Mesothelial cell of epicardium (in vitro differentiated cells): ENCODE data around the gene NAALADL2. TPM values are rescaled to one million over a fixed set of nuclear protein-coding genes. Genes with fewer than 3 reads are reported as not detected.

Experiments
- DNase-seq, 2 experiments: peaks; one replicate each; pipeline ENCODE4 v3.0.0; 2021; ENCODE audit warnings: low spot score in 2 of 2; ENCODE audit not compliant: unreplicated experiment in 2 of 2
- H3K27ac Mint-ChIP-seq: 2 replicates; pipeline ENCODE4 v1.8.0; 2021; ENCODE audit warnings: mixed read lengths
- H3K27me3 Mint-ChIP-seq: 2 replicates; pipeline ENCODE4 v1.8.0; 2021; ENCODE audit warnings: low read depth, mixed read lengths
- H3K36me3 Mint-ChIP-seq: 2 replicates; pipeline ENCODE4 v1.8.0; 2021; ENCODE audit warnings: mixed read lengths
- H3K4me1 Mint-ChIP-seq: 2 replicates; pipeline ENCODE4 v1.8.0; 2021; ENCODE audit warnings: mixed read lengths
- H3K4me3 Mint-ChIP-seq: 2 replicates; pipeline ENCODE4 v1.8.0; 2021; ENCODE audit warnings: mild to moderate bottlenecking, moderate library complexity, mixed read lengths
- H3K9me3 Mint-ChIP-seq: 2 replicates; pipeline ENCODE4 v1.8.0; 2021; ENCODE audit warnings: mixed read lengths
- total RNA-seq: library from RNA; stranded (reverse); gene quantifications from 3 replicates; pipeline ENCODE4 v1.2.1, GENCODE V29; 2021
- TF ChIP-seq, protein P1 (sequence below): fragments of 200-600 bp; sonication (generic); IDR thresholded peaks from one replicate; pipeline ENCODE4 v1.5.0; 2021; ENCODE audit warnings: antibody characterized with exemption; ENCODE audit not compliant: unreplicated experiment

NAALADL2 gene
- total RNA-seq, 1 donor from 2014 or later, result 27.9 TPM

GRCh38 chr3:175670557-175670956 is 811.4 kb downstream of the NAALADL2 start:
- Mint-ChIP-seq H3K27ac (no peak overlapping the region), H3K27me3 (no peaks in the 10 kb centered on the region), H3K36me3 (no peaks in the 10 kb centered on the region), H3K4me1 (peaks cover 10% of the 10 kb centered on the region), H3K4me3 (no peak overlapping the region), H3K9me3 (peaks cover 3% of the 10 kb centered on the region)
- no peak for DNase-seq
- TF ChIP-seq, protein P1, sequence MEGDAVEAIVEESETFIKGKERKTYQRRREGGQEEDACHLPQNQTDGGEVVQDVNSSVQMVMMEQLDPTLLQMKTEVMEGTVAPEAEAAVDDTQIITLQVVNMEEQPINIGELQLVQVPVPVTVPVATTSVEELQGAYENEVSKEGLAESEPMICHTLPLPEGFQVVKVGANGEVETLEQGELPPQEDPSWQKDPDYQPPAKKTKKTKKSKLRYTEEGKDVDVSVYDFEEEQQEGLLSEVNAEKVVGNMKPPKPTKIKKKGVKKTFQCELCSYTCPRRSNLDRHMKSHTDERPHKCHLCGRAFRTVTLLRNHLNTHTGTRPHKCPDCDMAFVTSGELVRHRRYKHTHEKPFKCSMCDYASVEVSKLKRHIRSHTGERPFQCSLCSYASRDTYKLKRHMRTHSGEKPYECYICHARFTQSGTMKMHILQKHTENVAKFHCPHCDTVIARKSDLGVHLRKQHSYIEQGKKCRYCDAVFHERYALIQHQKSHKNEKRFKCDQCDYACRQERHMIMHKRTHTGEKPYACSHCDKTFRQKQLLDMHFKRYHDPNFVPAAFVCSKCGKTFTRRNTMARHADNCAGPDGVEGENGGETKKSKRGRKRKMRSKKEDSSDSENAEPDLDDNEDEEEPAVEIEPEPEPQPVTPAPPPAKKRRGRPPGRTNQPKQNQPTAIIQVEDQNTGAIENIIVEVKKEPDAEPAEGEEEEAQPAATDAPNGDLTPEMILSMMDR, result no peak

- Mint-ChIP-seq H3K4me1 (peaks cover 10% of the 10 kb centered on the region), H3K27me3 (no peaks in the 10 kb centered on the region)
- no peak for DNase-seq
Measured at GRCh38 chr3:175672119-175672689, 813.1 kb downstream of the NAALADL2 start.

DNA sequence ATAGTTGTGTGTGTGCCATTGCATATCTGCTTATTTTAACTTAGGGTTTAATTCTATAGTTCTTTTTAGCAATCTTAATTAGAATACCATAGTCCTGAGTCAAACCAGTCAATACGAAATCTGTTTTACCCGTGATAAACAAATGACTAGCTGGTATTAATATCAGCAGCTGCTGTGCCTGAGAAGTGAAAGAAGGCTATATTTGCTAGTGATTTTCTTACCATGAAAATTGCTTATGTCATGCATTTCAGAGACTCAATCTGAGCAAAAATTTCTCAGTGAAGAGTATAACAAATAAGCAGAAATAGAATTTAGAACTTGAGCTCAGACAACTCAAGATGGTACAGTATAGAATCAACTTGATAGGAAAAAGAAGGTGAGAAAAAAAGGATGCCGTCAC is 820.4 kb downstream of the NAALADL2 start:
- peaks cover 3% of the 10 kb centered on the region for H3K36me3 Mint-ChIP-seq
- TF ChIP-seq, protein P1, result no peak
- no peak overlapping the region for H3K4me3 Mint-ChIP-seq
- H3K9me3 Mint-ChIP-seq, result peaks cover 17% of the 10 kb centered on the region
- H3K4me1 Mint-ChIP-seq, result no peaks in the 10 kb centered on the region
- no peak for DNase-seq
- no peak overlapping the region for H3K27ac Mint-ChIP-seq
- no peaks in the 10 kb centered on the region for H3K27me3 Mint-ChIP-seq

More at GRCh38 chr3:175672119-175672689, 813.1 kb downstream of the NAALADL2 start:
- Mint-ChIP-seq H3K27ac (peak overlapping the region; percentile 22), H3K9me3 (peaks cover 3% of the 10 kb centered on the region), H3K36me3 (no peaks in the 10 kb centered on the region), H3K4me3 (peak overlapping the region; percentile 24)
- TF ChIP-seq, protein P1, result no peak

GRCh38 chr3:175692256-175692655 is 833.1 kb downstream of the NAALADL2 start:
- Mint-ChIP-seq H3K9me3 (no peaks in the 10 kb centered on the region), H3K27me3 (no peaks in the 10 kb centered on the region), H3K27ac (no peak overlapping the region), H3K36me3 (no peaks in the 10 kb centered on the region), H3K4me3 (no peak overlapping the region), H3K4me1 (peaks cover 5% of the 10 kb centered on the region)
- TF ChIP-seq, protein P1, result no peak
- no peak for DNase-seq

GRCh38 chr3:175695251-175695650 is 836.1 kb downstream of the NAALADL2 start:
- H3K27ac Mint-ChIP-seq, result no peak overlapping the region
- TF ChIP-seq, protein P1, result no peak
- H3K4me1 Mint-ChIP-seq, result peaks cover 2% of the 10 kb centered on the region
- no peak for DNase-seq
- H3K9me3 Mint-ChIP-seq, result no peaks in the 10 kb centered on the region
- H3K4me3 Mint-ChIP-seq, result no peak overlapping the region
- no peaks in the 10 kb centered on the region for H3K27me3 Mint-ChIP-seq
- H3K36me3 Mint-ChIP-seq, result no peaks in the 10 kb centered on the region
